T-helper 17 cell (primary cell): ENCODE measurements around the gene HERC6. TPM values are rescaled to one million over a fixed set of nuclear protein-coding genes. Genes with fewer than 3 reads are reported as not detected.

ENCODE experiments used
- ATAC-seq: fragments of 150-1000 bp; cut with Tn5 transposase; 2 replicates; pipeline ENCODE4 v1.10.0; 2021; ENCODE audit warnings: mild to moderate bottlenecking, moderate library complexity
- DNase-seq, 3 donors: peaks; one replicate each; pipeline versions ENCODE4 v3.0.0 to v3.0.0-alpha.2; 2020 to 2021
- H3K9me3 ChIP-seq: one replicate; pipeline ENCODE4 v1.7.0; 2013; ENCODE audit warnings: low read length, mild to moderate bottlenecking; ENCODE audit not compliant: control insufficient read depth, poor library complexity, severe bottlenecking
- H3K27ac Mint-ChIP-seq: one replicate; pipeline ENCODE4 v1.8.0; 2022; ENCODE audit warnings: mild to moderate bottlenecking, moderate library complexity, mixed read lengths
- H3K27me3 Mint-ChIP-seq: one replicate; pipeline ENCODE4 v1.8.0; 2022; ENCODE audit warnings: mixed read lengths
- H3K36me3 Mint-ChIP-seq: one replicate; pipeline ENCODE4 v1.8.0; 2022; ENCODE audit warnings: low read depth, mixed read lengths
- H3K4me1 Mint-ChIP-seq: one replicate; pipeline ENCODE4 v1.8.0; 2022; ENCODE audit warnings: mild to moderate bottlenecking, mixed read lengths
- H3K4me3 Mint-ChIP-seq: one replicate; pipeline ENCODE4 v1.8.0; 2022; ENCODE audit warnings: mild to moderate bottlenecking, moderate library complexity, mixed read lengths
- total RNA-seq, 4 donors: library from RNA in 2 of 4; stranded (reverse) in 2 of 4; gene quantifications; one replicate each; pipeline ENCODE4 v1.2.3 and lab custom pipeline; 2022 to 2026

HERC6 gene
- total RNA-seq, 2 donors from 2014 or later, result 15.5 to 28.3 TPM

- DNase-seq (no peak), ATAC-seq (no peak)
- peaks cover 8% of the 10 kb centered on the region for H3K36me3 Mint-ChIP-seq
- H3K9me3 ChIP-seq, result no peaks in the 10 kb centered on the region
- peak overlapping the region; percentile 39 for H3K27ac Mint-ChIP-seq
- no peaks in the 10 kb centered on the region for H3K27me3 Mint-ChIP-seq
- H3K4me3 Mint-ChIP-seq, result peak overlapping the region; percentile 100
- peaks cover 30% of the 10 kb centered on the region for H3K4me1 Mint-ChIP-seq
These were observed 79.6 kb downstream of the HERC6 start for GRCh38 chr4:88458104-88458740.

GRCh38 chr4:88465653-88466192 lies 87.1 kb downstream of the HERC6 start:
- Mint-ChIP-seq H3K4me3 (peak overlapping the region; percentile 19), H3K4me1 (peaks cover 18% of the 10 kb centered on the region), H3K27me3 (no peaks in the 10 kb centered on the region), H3K27ac (no peak overlapping the region), H3K36me3 (peaks cover 6% of the 10 kb centered on the region)
- DNase-seq, result no peak
- peak; percentile 18 for ATAC-seq
- H3K9me3 ChIP-seq, result no peaks in the 10 kb centered on the region

GRCh38 chr4:88467392-88467791 lies 88.7 kb downstream of the HERC6 start:
- Mint-ChIP-seq H3K36me3 (peaks cover 8% of the 10 kb centered on the region), H3K4me1 (peaks cover 9% of the 10 kb centered on the region), H3K4me3 (no peak overlapping the region), H3K27me3 (no peaks in the 10 kb centered on the region), H3K27ac (no peak overlapping the region)
- DNase-seq, result no peak
- ATAC-seq, result no peak
- no peaks in the 10 kb centered on the region for H3K9me3 ChIP-seq

GRCh38 chr4:88477229-88477860 lies 98.7 kb downstream of the HERC6 start:
- Mint-ChIP-seq H3K27ac (no peak overlapping the region), H3K36me3 (peaks cover 15% of the 10 kb centered on the region)
- no peak for DNase-seq

GRCh38 chr4:88478247-88478646 lies 99.6 kb downstream of the HERC6 start:
- H3K4me3 Mint-ChIP-seq, result no peak overlapping the region

More at GRCh38 chr4:88477229-88477860, 98.7 kb downstream of the HERC6 start:
- Mint-ChIP-seq H3K27me3 (no peaks in the 10 kb centered on the region), H3K4me1 (peaks cover 5% of the 10 kb centered on the region), H3K4me3 (no peak overlapping the region)
- no peak for ATAC-seq
- no peaks in the 10 kb centered on the region for H3K9me3 ChIP-seq

GRCh38 chr4:88481537-88481936 lies 102.9 kb downstream of the HERC6 start:
- Mint-ChIP-seq H3K36me3 (peaks cover 5% of the 10 kb centered on the region), H3K4me3 (no peak overlapping the region), H3K27ac (no peak overlapping the region), H3K27me3 (no peaks in the 10 kb centered on the region), H3K4me1 (no peaks in the 10 kb centered on the region)
- H3K9me3 ChIP-seq, result no peaks in the 10 kb centered on the region
- no peak for ATAC-seq
- DNase-seq, result no peak

More at GRCh38 chr4:88478247-88478646, 99.6 kb downstream of the HERC6 start:
- ATAC-seq, result no peak
- Mint-ChIP-seq H3K27me3 (no peaks in the 10 kb centered on the region), H3K36me3 (peaks cover 10% of the 10 kb centered on the region), H3K4me1 (peaks cover 5% of the 10 kb centered on the region), H3K27ac (no peak overlapping the region)
- no peak for DNase-seq
- no peaks in the 10 kb centered on the region for H3K9me3 ChIP-seq

- H3K27ac Mint-ChIP-seq, result peak overlapping the region; percentile 62
- H3K27me3 Mint-ChIP-seq, result no peaks in the 10 kb centered on the region
- peaks cover 23% of the 10 kb centered on the region for H3K4me1 Mint-ChIP-seq
- no peak overlapping the region for H3K4me3 Mint-ChIP-seq
- ATAC-seq (no peak), DNase-seq (no peak)
- H3K36me3 Mint-ChIP-seq, result peaks cover 14% of the 10 kb centered on the region
- H3K9me3 ChIP-seq, result no peaks in the 10 kb centered on the region
These were observed 110.6 kb downstream of the HERC6 start for GRCh38 chr4:88489100-88489761.

Other genes starting within 250 kb of the HERC6 start
- 1 to 10 TPM in 1 of 2 donors, under 1 TPM in 1; 0.13 to 1.4 TPM for gene ABCG2, start 220.2 kb upstream of the HERC6 start, total RNA-seq
- gene PPM1K, start 94.3 kb upstream of the HERC6 start, total RNA-seq, result 10 to 100 TPM; 77.3 to 91.1 TPM
- 10 to 100 TPM; 17.2 to 19.7 TPM for gene HERC5, start 78.3 kb downstream of the HERC6 start, total RNA-seq
- gene PYURF, start 144.9 kb downstream of the HERC6 start, total RNA-seq, result 10 to 100 TPM; 38.8 to 39.7 TPM
- 10 to 100 TPM; 53.4 to 63.8 TPM for gene HERC3, start 213.6 kb downstream of the HERC6 start, total RNA-seq